Measurements from ENCODE around the gene TAPBPL.

Gene TAPBPL

GRCh38 chr12:6462234-6462995 lies 10.6 kb downstream of the TAPBPL start:
- Histone ChIP-seq H3K4me1 (ENCODE audit: insufficient read depth, low read length, severe bottlenecking) (peaks cover 50% of the 10 kb centered on the region), H3K9me3 (ENCODE audit: low read length) (no peaks in the 10 kb centered on the region), H3K36me3 (ENCODE audit: insufficient read depth, low read length) (peaks cover 94% of the 10 kb centered on the region), H3K4me3 (ENCODE audit: low read depth, low read length, poor library complexity, severe bottlenecking) (peak overlapping the region; percentile 4), H3K9me2 (ENCODE audit: low read depth, low read length) (no peaks in the 10 kb centered on the region), H3K27ac (ENCODE audit: low read depth, low read length, poor library complexity, severe bottlenecking) (peak overlapping the region; percentile 92), H3K9ac (ENCODE audit: low read length) (peak overlapping the region; percentile 46), H3F3A (ENCODE audit: insufficient read depth, low read length) (0 out of 2 replicates have a peak, but pooled peaks cover 3% of the 10 kb centered on the region), H3K4me2 (ENCODE audit: low read length) (peak overlapping the region; percentile 16; the same call in 1 of the 2 replicates), H3K79me2 (ENCODE audit: insufficient read depth, low read length) (no peaks in the 10 kb centered on the region), H3K27me3 (ENCODE audit: insufficient read depth, low read length) (no peaks in the 10 kb centered on the region), H4K20me1 (ENCODE audit: insufficient read depth, low read length) (no peaks in the 10 kb centered on the region), H2AFZ (ENCODE audit: low read length) (no peak overlapping the region)
- no peak for TF ChIP-seq EZH2 (IDR thresholded peaks at IDR 0.05; ENCODE audit: borderline replicate concordance, low read length)
- TF ChIP-seq, protein P1, sequence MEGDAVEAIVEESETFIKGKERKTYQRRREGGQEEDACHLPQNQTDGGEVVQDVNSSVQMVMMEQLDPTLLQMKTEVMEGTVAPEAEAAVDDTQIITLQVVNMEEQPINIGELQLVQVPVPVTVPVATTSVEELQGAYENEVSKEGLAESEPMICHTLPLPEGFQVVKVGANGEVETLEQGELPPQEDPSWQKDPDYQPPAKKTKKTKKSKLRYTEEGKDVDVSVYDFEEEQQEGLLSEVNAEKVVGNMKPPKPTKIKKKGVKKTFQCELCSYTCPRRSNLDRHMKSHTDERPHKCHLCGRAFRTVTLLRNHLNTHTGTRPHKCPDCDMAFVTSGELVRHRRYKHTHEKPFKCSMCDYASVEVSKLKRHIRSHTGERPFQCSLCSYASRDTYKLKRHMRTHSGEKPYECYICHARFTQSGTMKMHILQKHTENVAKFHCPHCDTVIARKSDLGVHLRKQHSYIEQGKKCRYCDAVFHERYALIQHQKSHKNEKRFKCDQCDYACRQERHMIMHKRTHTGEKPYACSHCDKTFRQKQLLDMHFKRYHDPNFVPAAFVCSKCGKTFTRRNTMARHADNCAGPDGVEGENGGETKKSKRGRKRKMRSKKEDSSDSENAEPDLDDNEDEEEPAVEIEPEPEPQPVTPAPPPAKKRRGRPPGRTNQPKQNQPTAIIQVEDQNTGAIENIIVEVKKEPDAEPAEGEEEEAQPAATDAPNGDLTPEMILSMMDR (IDR thresholded peaks at IDR 0.05; ENCODE audit: low read length), result no peak

DNA sequence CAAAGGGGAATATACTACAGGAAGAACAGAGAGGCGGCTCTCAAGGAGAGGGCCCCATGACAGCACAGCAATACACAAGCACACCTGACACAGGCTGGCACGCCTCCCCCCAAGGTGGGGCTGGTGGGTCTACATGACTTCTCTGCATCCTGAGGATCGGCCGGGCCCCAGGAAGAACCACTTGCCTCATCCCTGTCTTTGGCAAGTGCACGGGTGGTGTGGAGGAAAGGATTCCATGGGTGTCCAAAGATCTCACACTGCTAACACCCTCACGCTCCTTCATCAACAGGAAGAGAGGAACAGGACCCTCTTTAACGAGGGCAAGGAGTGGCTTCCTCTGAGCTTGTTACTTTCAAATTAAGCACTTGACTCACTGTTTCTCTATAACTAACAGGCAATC lies 11.4 kb downstream of the TAPBPL start:
- Histone ChIP-seq H3K9me3 (ENCODE audit: low read length) (0 out of 2 replicates have a peak, but pooled peaks cover 2% of the 10 kb centered on the region), H3K4me3 (ENCODE audit: low read depth, low read length, poor library complexity, severe bottlenecking) (no peak overlapping the region), H3K4me1 (ENCODE audit: insufficient read depth, low read length, severe bottlenecking) (peaks cover 57% of the 10 kb centered on the region), H2AFZ (ENCODE audit: low read length) (no peak overlapping the region), H4K20me1 (ENCODE audit: insufficient read depth, low read length) (no peaks in the 10 kb centered on the region), H3K9ac (ENCODE audit: low read length) (peak overlapping the region; percentile 20; the same call in 1 of the 2 replicates), H3K9me2 (ENCODE audit: low read depth, low read length) (no peaks in the 10 kb centered on the region), H3K27ac (ENCODE audit: low read depth, low read length, poor library complexity, severe bottlenecking) (peak overlapping the region; percentile 92), H3K27me3 (ENCODE audit: insufficient read depth, low read length) (no peaks in the 10 kb centered on the region), H3K36me3 (ENCODE audit: insufficient read depth, low read length) (peaks cover 94% of the 10 kb centered on the region), H3K4me2 (ENCODE audit: low read length) (peak overlapping the region; percentile 16; the same call in 1 of the 2 replicates), H3K79me2 (ENCODE audit: insufficient read depth, low read length) (peaks cover 3% of the 10 kb centered on the region), H3F3A (ENCODE audit: insufficient read depth, low read length) (0 out of 2 replicates have a peak, but pooled peaks cover 3% of the 10 kb centered on the region)
- TF ChIP-seq EZH2 (IDR thresholded peaks at IDR 0.05; ENCODE audit: borderline replicate concordance, low read length), result no peak
- TF ChIP-seq, protein P1 (IDR thresholded peaks at IDR 0.05; ENCODE audit: low read length), result no peak

DNA sequence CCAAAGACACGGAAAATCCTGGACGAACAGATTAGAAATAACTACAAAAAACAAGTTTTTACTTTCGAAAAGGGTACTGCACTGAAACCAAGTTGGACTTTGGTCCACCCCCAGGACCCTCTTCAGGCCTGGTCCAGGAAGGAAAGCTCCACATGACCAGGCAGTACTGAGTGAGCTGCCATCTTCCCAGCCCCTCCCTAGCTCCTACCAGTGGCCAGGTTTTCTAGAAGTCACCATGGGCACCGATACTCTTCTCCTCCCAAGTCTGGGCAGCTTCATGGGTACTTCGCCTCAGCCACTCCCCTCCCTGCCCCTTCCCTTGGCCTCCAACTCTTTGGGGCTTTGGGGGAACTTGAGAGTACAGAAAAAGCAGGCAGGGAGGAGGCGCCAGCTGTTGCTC lies 12.0 kb downstream of the TAPBPL start:
- Histone ChIP-seq H3K9me3 (ENCODE audit: low read length) (0 out of 2 replicates have a peak, but pooled peaks cover 3% of the 10 kb centered on the region), H3K27me3 (ENCODE audit: insufficient read depth, low read length) (no peaks in the 10 kb centered on the region), H4K20me1 (ENCODE audit: insufficient read depth, low read length) (no peaks in the 10 kb centered on the region), H3K36me3 (ENCODE audit: insufficient read depth, low read length) (peaks cover 94% of the 10 kb centered on the region), H3F3A (ENCODE audit: insufficient read depth, low read length) (0 out of 2 replicates have a peak, but pooled peaks cover 3% of the 10 kb centered on the region), H3K4me3 (ENCODE audit: low read depth, low read length, poor library complexity, severe bottlenecking) (no peak overlapping the region), H3K4me2 (ENCODE audit: low read length) (no peak overlapping the region), H2AFZ (ENCODE audit: low read length) (no peak overlapping the region), H3K9ac (ENCODE audit: low read length) (no peak overlapping the region; the same call in 1 of the 2 replicates), H3K9me2 (ENCODE audit: low read depth, low read length) (no peaks in the 10 kb centered on the region), H3K27ac (ENCODE audit: low read depth, low read length, poor library complexity, severe bottlenecking) (peak overlapping the region; percentile 92), H3K79me2 (ENCODE audit: insufficient read depth, low read length) (peaks cover 9% of the 10 kb centered on the region), H3K4me1 (ENCODE audit: insufficient read depth, low read length, severe bottlenecking) (peaks cover 63% of the 10 kb centered on the region)
- TF ChIP-seq, protein P1 (IDR thresholded peaks at IDR 0.05; ENCODE audit: low read length), result no peak
- no peak for TF ChIP-seq EZH2 (IDR thresholded peaks at IDR 0.05; ENCODE audit: borderline replicate concordance, low read length)

Measured in OCI-LY1 (cell line).